HEK293 (cell line): ENCODE results near the gene SLC29A3.

ENCODE experiments used
- CTCF ChIA-PET: fragments of 350-600 bp; formaldehyde crosslinking; extraction: SDS; loops from one replicate; lab custom pipeline; 2021; ENCODE audit warnings: antibody characterized with exemption; lab: Yijun Ruan, JAX
- POLR2A ChIA-PET: fragments of 300-600 bp; formaldehyde crosslinking; extraction: SDS; loops from one replicate; lab custom pipeline; 2020; ENCODE audit warnings: antibody characterized with exemption, inconsistent platforms; lab: Yijun Ruan, JAX
- H3K27ac ChIP-seq: fragments of 200-500 bp; sonication (Bioruptor generic); 2 replicates; pipeline ENCODE4 v1.5.1; 2014; ENCODE audit warnings: low read depth, low read length, control low read depth, inconsistent platforms; ENCODE audit errors: extremely low read depth
- H3K36me3 ChIP-seq, 2 experiments: fragments of 200-500 bp in 1 of 2; sonication (Bioruptor generic) in 1 of 2; 1 replicate in 1 of 2; 2 replicates in 1 of 2; pipeline ENCODE4 v1.5.1; 2014 to 2017; ENCODE audit warnings: inconsistent platforms in 2 of 2, low read length in 2 of 2; ENCODE audit not compliant: control insufficient read depth in 2 of 2, insufficient read depth in 1 of 2
- H3K4me1 ChIP-seq: fragments of 200-500 bp; sonication (Bioruptor generic); 2 replicates; pipeline ENCODE4 v1.5.1; 2014; ENCODE audit warnings: mild to moderate bottlenecking, low read length, inconsistent platforms; ENCODE audit not compliant: control insufficient read depth, insufficient read depth
- H3K4me3 ChIP-seq: 2 replicates; pipeline ENCODE4 v1.5.1; 2011; ENCODE audit warnings: low read depth, mild to moderate bottlenecking, control low read depth, low read length, moderate library complexity
- H3K9me3 ChIP-seq: fragments of 200-500 bp; sonication (Bioruptor generic); 2 replicates; pipeline ENCODE4 v1.5.1; 2014; ENCODE audit warnings: low read depth, low read length, inconsistent platforms; ENCODE audit not compliant: control insufficient read depth, insufficient read depth
- GFI1B ChIP-seq: fragments of 450-650 bp; formaldehyde crosslinking; IDR thresholded peaks from 2 replicates; pipeline ENCODE4 v1.5.1; 2016; ENCODE audit warnings: missing biosample characterization, missing genetic modification characterization
- HOXD13 ChIP-seq: sonication (generic); formaldehyde crosslinking; IDR thresholded peaks from 2 replicates; pipeline ENCODE4 v1.8.0; 2022; ENCODE audit warnings: missing genetic modification reagents, borderline replicate concordance
- REPIN1 ChIP-seq: fragments of 450-650 bp; formaldehyde crosslinking; IDR thresholded peaks from 2 replicates; pipeline ENCODE4 v1.5.1; 2017; ENCODE audit warnings: missing biosample characterization, missing genetic modification characterization, low read depth
- ZFP37 ChIP-seq: fragments of 450-650 bp; formaldehyde crosslinking; IDR thresholded peaks from 2 replicates; pipeline ENCODE4 v1.5.1; 2016; ENCODE audit warnings: missing biosample characterization, missing genetic modification characterization
- ZFP41 ChIP-seq: fragments of 450-650 bp; formaldehyde crosslinking; IDR thresholded peaks from 2 replicates; pipeline ENCODE4 v1.5.1; 2016; ENCODE audit warnings: missing biosample characterization, missing genetic modification characterization, borderline replicate concordance
- ZIC2 ChIP-seq: fragments of 450-650 bp; formaldehyde crosslinking; IDR thresholded peaks from 2 replicates; pipeline ENCODE4 v1.5.1; 2016; ENCODE audit warnings: missing biosample characterization, missing genetic modification characterization
- ZNF138 ChIP-seq: fragments of 450-650 bp; formaldehyde crosslinking; IDR thresholded peaks from 2 replicates; pipeline ENCODE4 v1.5.1; 2016; ENCODE audit warnings: missing biosample characterization, missing genetic modification characterization, borderline replicate concordance
- ZNF16 ChIP-seq: fragments of 450-650 bp; formaldehyde crosslinking; IDR thresholded peaks from 2 replicates; pipeline ENCODE4 v1.5.1; 2016; ENCODE audit warnings: low read depth, missing biosample characterization, missing genetic modification characterization
- ZNF174 ChIP-seq: fragments of 450-650 bp; formaldehyde crosslinking; IDR thresholded peaks from 2 replicates; pipeline ENCODE4 v1.5.0; 2017; ENCODE audit warnings: missing biosample characterization, mild to moderate bottlenecking, missing genetic modification characterization
- ZNF184 ChIP-seq: fragments of 450-650 bp; IDR thresholded peaks from 2 replicates; pipeline ENCODE4 v1.5.1; 2018; ENCODE audit warnings: missing biosample characterization, mild to moderate bottlenecking, missing genetic modification characterization
- ZNF2 ChIP-seq: fragments of 450-650 bp; formaldehyde crosslinking; IDR thresholded peaks from 2 replicates; pipeline ENCODE4 v1.5.1; 2016; ENCODE audit warnings: missing biosample characterization, missing genetic modification characterization
- ZNF24 ChIP-seq: fragments of 450-650 bp; formaldehyde crosslinking; IDR thresholded peaks from 2 replicates; pipeline ENCODE4 v1.5.1; 2016; ENCODE audit warnings: missing biosample characterization, missing genetic modification characterization
- ZNF248 ChIP-seq: fragments of 450-650 bp; formaldehyde crosslinking; IDR thresholded peaks from 2 replicates; pipeline ENCODE4 v1.5.1; 2017; ENCODE audit warnings: missing biosample characterization, missing genetic modification characterization
- ZNF274 ChIP-seq, 2 experiments: fragments of 200-500 bp in 1 of 2; fragments of 450-650 bp in 1 of 2; sonication (Bioruptor generic) in 1 of 2; formaldehyde crosslinking in 1 of 2; IDR thresholded peaks; 2 replicates each; pipeline versions ENCODE4 v1.5.1 to v1.6.1; 2014 to 2016; ENCODE audit warnings: borderline replicate concordance in 1 of 2, inconsistent platforms in 1 of 2, low read length in 1 of 2, missing biosample characterization in 1 of 2, missing genetic modification characterization in 1 of 2
- ZNF394 ChIP-seq: fragments of 450-650 bp; formaldehyde crosslinking; IDR thresholded peaks from 2 replicates; pipeline ENCODE4 v1.5.1; 2016; ENCODE audit warnings: missing biosample characterization, missing genetic modification characterization, mild to moderate bottlenecking, moderate library complexity, borderline replicate concordance
- ZNF621 ChIP-seq: fragments of 450-650 bp; formaldehyde crosslinking; IDR thresholded peaks from 2 replicates; pipeline ENCODE4 v1.5.1; 2017; ENCODE audit warnings: missing biosample characterization, missing genetic modification characterization
- ZNF629 ChIP-seq: fragments of 450-650 bp; formaldehyde crosslinking; IDR thresholded peaks from 2 replicates; pipeline ENCODE4 v1.5.1; 2017; ENCODE audit warnings: missing biosample characterization, missing genetic modification characterization
- ZNF670 ChIP-seq: fragments of 450-650 bp; formaldehyde crosslinking; IDR thresholded peaks from 2 replicates; pipeline ENCODE4 v1.5.1; 2016; ENCODE audit warnings: missing biosample characterization, missing genetic modification characterization, low read depth
- TF ChIP-seq, protein P1 (sequence below): fragments of 450-650 bp; formaldehyde crosslinking; conservative IDR thresholded peaks from 2 replicates; pipeline ENCODE4 v1.5.1; 2016; ENCODE audit warnings: low read depth, missing biosample characterization, missing genetic modification characterization
- TF ChIP-seq, protein P2 (sequence below): fragments of 450-650 bp; formaldehyde crosslinking; IDR thresholded peaks from 2 replicates; pipeline ENCODE4 v1.5.1; 2017; ENCODE audit warnings: missing biosample characterization, missing genetic modification characterization
- TF ChIP-seq, protein P3 (sequence below): fragments of 450-650 bp; formaldehyde crosslinking; IDR thresholded peaks from 2 replicates; pipeline ENCODE4 v1.5.1; 2016; ENCODE audit warnings: missing biosample characterization, missing genetic modification characterization, low read depth
- TF ChIP-seq, protein P4 (sequence below): fragments of 450-650 bp; formaldehyde crosslinking; optimal IDR thresholded peaks from 2 replicates; pipeline ENCODE3; 2016; ENCODE audit warnings: missing biosample characterization, mild to moderate bottlenecking, missing genetic modification characterization
- TF ChIP-seq, protein P5 (sequence below): fragments of 450-650 bp; formaldehyde crosslinking; IDR thresholded peaks from 2 replicates; pipeline ENCODE4 v1.5.1; 2016; ENCODE audit warnings: missing biosample characterization, missing genetic modification characterization

The SLC29A3 gene

DNA sequence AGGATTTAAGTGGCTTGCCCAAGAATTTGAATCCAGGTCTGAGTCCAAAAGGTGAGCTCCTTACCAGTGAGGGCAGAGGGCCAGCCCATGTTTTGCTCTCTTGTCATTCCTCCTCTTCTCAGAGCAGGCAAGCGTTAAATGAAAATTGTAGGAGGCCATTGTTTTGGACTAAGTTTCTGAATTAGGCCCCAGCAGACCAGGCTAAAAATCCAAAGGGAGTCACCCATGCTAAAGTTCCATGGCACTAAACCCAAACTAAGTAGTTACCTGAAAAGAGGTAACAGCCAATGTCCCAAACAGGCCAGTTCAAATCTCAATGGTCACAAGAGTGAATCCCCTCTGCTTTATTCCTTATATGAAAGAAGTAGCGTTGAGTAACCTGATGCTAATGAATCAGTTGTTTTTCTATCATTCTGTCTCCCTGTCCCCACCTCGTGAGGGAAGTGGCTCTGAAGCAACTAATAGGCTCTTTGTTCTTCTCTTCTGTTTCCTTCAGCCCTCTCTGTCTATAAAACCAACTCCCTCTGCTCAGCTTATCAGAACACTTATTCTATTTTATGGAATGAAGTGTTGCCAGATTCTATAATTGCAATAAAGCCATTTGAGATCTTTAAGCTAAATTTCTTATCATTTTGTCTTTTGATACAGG lies 60.2 kb downstream of the SLC29A3 start:
- no peak overlapping the region for H3K4me3 ChIP-seq
- POLR2A ChIA-PET: no interaction called here

DNA sequence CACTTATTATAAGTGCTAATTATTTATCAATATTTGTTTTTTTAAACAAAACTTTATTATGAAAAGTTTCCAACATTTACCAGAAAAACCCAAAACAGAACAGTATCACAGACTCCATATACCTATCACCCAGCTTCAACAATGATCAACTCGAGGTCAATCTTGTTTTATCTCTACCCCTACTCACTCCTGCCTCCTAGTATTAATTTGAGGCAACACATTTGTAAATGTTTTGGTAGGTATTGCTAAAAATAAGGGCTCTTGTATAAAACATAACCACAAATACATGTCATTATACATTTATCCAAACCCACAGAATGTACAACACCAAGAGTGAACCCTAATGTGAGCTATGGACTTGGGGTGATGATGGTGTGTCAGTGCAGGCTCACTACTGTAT lies 61.8 kb downstream of the SLC29A3 start:
- no peaks in the 10 kb centered on the region for H3K36me3 ChIP-seq
- POLR2A ChIA-PET: no interaction called here
- 0 out of 2 replicates have a peak, but pooled peaks cover 2% of the 10 kb centered on the region for H3K4me1 ChIP-seq
- TF ChIP-seq ZNF248 (tag by site-specific recombination) (no peak), ZNF621 (no peak), ZNF174 (no peak), HOXD13 (CRISPR knock-in tag) (no peak), GFI1B (tag by site-specific recombination) (no peak), ZNF16 (no peak), ZNF2 (tag by site-specific recombination) (no peak), ZNF274 (IDR thresholded peaks at IDR 0.05; ENCODE audit: low read length) (no peak), ZNF274 (tag by site-specific recombination; IDR thresholded peaks at IDR 0.05; ENCODE audit: borderline replicate concordance) (no peak), ZNF184 (tag by site-specific recombination) (no peak)
- TF ChIP-seq, protein P1, sequence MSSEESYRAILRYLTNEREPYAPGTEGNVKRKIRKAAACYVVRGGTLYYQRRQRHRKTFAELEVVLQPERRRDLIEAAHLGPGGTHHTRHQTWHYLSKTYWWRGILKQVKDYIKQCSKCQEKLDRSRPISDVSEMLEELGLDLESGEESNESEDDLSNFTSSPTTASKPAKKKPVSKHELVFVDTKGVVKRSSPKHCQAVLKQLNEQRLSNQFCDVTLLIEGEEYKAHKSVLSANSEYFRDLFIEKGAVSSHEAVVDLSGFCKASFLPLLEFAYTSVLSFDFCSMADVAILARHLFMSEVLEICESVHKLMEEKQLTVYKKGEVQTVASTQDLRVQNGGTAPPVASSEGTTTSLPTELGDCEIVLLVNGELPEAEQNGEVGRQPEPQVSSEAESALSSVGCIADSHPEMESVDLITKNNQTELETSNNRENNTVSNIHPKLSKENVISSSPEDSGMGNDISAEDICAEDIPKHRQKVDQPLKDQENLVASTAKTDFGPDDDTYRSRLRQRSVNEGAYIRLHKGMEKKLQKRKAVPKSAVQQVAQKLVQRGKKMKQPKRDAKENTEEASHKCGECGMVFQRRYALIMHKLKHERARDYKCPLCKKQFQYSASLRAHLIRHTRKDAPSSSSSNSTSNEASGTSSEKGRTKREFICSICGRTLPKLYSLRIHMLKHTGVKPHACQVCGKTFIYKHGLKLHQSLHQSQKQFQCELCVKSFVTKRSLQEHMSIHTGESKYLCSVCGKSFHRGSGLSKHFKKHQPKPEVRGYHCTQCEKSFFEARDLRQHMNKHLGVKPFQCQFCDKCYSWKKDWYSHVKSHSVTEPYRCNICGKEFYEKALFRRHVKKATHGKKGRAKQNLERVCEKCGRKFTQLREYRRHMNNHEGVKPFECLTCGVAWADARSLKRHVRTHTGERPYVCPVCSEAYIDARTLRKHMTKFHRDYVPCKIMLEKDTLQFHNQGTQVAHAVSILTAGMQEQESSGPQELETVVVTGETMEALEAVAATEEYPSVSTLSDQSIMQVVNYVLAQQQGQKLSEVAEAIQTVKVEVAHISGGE (tag by site-specific recombination): no peak
- TF ChIP-seq, protein P2, sequence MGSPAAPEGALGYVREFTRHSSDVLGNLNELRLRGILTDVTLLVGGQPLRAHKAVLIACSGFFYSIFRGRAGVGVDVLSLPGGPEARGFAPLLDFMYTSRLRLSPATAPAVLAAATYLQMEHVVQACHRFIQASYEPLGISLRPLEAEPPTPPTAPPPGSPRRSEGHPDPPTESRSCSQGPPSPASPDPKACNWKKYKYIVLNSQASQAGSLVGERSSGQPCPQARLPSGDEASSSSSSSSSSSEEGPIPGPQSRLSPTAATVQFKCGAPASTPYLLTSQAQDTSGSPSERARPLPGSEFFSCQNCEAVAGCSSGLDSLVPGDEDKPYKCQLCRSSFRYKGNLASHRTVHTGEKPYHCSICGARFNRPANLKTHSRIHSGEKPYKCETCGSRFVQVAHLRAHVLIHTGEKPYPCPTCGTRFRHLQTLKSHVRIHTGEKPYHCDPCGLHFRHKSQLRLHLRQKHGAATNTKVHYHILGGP (tag by site-specific recombination): no peak
- no peak overlapping the region for H3K27ac ChIP-seq
- CTCF ChIA-PET: interaction anchor here (1.0 to 9.4 kb wide), 9 partner anchors 13 to 327 kb away, joined by 3 to 86 read pairs (median 9); partner anchors contain the start of gene SLC29A3
- no peak overlapping the region for H3K4me3 ChIP-seq
- no peaks in the 10 kb centered on the region for H3K9me3 ChIP-seq

More for the DNA sequence above, 60.2 kb downstream of the SLC29A3 start:
- no peak for TF ChIP-seq ZNF24 (tag by site-specific recombination)
- no peak for TF ChIP-seq ZFP37 (tag by site-specific recombination)
- TF ChIP-seq ZNF629: no peak
- no peak for TF ChIP-seq REPIN1 (tag by site-specific recombination)
- TF ChIP-seq, protein P3, sequence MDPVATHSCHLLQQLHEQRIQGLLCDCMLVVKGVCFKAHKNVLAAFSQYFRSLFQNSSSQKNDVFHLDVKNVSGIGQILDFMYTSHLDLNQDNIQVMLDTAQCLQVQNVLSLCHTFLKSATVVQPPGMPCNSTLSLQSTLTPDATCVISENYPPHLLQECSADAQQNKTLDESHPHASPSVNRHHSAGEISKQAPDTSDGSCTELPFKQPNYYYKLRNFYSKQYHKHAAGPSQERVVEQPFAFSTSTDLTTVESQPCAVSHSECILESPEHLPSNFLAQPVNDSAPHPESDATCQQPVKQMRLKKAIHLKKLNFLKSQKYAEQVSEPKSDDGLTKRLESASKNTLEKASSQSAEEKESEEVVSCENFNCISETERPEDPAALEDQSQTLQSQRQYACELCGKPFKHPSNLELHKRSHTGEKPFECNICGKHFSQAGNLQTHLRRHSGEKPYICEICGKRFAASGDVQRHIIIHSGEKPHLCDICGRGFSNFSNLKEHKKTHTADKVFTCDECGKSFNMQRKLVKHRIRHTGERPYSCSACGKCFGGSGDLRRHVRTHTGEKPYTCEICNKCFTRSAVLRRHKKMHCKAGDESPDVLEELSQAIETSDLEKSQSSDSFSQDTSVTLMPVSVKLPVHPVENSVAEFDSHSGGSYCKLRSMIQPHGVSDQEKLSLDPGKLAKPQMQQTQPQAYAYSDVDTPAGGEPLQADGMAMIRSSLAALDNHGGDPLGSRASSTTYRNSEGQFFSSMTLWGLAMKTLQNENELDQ (tag by site-specific recombination): no peak
- no peak for TF ChIP-seq ZNF394
- TF ChIP-seq ZFP41 (tag by site-specific recombination): no peak
- no peak for TF ChIP-seq ZIC2 (tag by site-specific recombination)
- TF ChIP-seq, protein P4, sequence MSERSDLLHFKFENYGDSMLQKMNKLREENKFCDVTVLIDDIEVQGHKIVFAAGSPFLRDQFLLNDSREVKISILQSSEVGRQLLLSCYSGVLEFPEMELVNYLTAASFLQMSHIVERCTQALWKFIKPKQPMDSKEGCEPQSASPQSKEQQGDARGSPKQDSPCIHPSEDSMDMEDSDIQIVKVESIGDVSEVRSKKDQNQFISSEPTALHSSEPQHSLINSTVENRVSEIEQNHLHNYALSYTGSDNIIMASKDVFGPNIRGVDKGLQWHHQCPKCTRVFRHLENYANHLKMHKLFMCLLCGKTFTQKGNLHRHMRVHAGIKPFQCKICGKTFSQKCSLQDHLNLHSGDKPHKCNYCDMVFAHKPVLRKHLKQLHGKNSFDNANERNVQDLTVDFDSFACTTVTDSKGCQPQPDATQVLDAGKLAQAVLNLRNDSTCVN (tag by site-specific recombination): no peak
- no peak for TF ChIP-seq ZNF138 (tag by site-specific recombination)
- TF ChIP-seq, protein P5, sequence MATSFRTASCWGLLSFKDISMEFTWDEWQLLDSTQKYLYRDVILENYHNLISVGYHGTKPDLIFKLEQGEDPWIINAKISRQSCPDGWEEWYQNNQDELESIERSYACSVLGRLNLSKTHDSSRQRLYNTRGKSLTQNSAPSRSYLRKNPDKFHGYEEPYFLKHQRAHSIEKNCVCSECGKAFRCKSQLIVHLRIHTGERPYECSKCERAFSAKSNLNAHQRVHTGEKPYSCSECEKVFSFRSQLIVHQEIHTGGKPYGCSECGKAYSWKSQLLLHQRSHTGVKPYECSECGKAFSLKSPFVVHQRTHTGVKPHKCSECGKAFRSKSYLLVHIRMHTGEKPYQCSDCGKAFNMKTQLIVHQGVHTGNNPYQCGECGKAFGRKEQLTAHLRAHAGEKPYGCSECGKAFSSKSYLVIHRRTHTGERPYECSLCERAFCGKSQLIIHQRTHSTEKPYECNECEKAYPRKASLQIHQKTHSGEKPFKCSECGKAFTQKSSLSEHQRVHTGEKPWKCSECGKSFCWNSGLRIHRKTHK (tag by site-specific recombination): no peak
- no peak for TF ChIP-seq ZNF670 (tag by site-specific recombination)
- Histone ChIP-seq H3K9me3 (no peaks in the 10 kb centered on the region), H3K27ac (no peak overlapping the region), H3K36me3 (no peaks in the 10 kb centered on the region), H3K4me1 (0 out of 2 replicates have a peak, but pooled peaks cover 2% of the 10 kb centered on the region)
- CTCF ChIA-PET: interaction anchor here (0.6 to 9.4 kb wide), 9 partner anchors 15 to 432 kb away, joined by 3 to 86 read pairs (median 4); partner anchors contain the start of gene SLC29A3
